ENCODE results near the gene ZFC3H1. TPM values are rescaled to one million over a fixed set of nuclear protein-coding genes. Genes with fewer than 3 reads are reported as not detected.

Gene ZFC3H1
- total RNA-seq, 4 donors from 2014 or later = 54.6 to 124 (median 85.5) TPM

GRCh38 chr12:71655495-71655894, 8.2 kb downstream of the ZFC3H1 start:
- ATAC-seq (ENCODE audit: low FRiP score) = no peak
- TF ChIP-seq, protein P1, sequence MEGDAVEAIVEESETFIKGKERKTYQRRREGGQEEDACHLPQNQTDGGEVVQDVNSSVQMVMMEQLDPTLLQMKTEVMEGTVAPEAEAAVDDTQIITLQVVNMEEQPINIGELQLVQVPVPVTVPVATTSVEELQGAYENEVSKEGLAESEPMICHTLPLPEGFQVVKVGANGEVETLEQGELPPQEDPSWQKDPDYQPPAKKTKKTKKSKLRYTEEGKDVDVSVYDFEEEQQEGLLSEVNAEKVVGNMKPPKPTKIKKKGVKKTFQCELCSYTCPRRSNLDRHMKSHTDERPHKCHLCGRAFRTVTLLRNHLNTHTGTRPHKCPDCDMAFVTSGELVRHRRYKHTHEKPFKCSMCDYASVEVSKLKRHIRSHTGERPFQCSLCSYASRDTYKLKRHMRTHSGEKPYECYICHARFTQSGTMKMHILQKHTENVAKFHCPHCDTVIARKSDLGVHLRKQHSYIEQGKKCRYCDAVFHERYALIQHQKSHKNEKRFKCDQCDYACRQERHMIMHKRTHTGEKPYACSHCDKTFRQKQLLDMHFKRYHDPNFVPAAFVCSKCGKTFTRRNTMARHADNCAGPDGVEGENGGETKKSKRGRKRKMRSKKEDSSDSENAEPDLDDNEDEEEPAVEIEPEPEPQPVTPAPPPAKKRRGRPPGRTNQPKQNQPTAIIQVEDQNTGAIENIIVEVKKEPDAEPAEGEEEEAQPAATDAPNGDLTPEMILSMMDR (IDR thresholded peaks at IDR 0.05) = no peak
- no peak for DNase-seq (ENCODE audit: low spot score)

- TF ChIP-seq, protein P1 (IDR thresholded peaks at IDR 0.05) = no peak
- no peak for ATAC-seq (ENCODE audit: low FRiP score)
Measured at GRCh38 chr12:71654200-71654599, 9.4 kb downstream of the ZFC3H1 start.

GRCh38 chr12:71653137-71653536, 10.5 kb downstream of the ZFC3H1 start:
- TF ChIP-seq, protein P1 (IDR thresholded peaks at IDR 0.05) = no peak
- DNase-seq (ENCODE audit: low spot score) (no peak), ATAC-seq (ENCODE audit: low FRiP score) (no peak)

More at GRCh38 chr12:71654200-71654599, 9.4 kb downstream of the ZFC3H1 start:
- no peak for DNase-seq (ENCODE audit: low spot score)

DNA sequence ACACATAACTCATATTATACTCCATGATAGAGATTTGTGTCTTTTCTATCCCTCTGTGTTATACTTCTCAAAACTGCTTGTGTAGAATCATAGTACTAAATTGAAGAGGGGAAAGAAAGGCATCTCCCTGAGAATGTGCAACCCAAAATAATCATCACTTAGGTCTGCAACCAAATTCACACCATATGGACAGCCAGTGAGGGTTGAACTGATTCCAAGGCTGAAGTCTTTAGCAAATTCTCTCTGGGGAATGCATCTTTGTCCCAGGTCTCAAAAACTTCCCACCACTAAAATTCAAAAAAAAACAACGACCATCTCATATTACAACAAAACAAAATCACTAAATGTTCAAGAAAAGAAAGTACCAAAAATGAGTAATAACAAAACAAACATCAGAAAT, 11.0 kb downstream of the ZFC3H1 start:
- ATAC-seq (ENCODE audit: low FRiP score) = no peak

DNA sequence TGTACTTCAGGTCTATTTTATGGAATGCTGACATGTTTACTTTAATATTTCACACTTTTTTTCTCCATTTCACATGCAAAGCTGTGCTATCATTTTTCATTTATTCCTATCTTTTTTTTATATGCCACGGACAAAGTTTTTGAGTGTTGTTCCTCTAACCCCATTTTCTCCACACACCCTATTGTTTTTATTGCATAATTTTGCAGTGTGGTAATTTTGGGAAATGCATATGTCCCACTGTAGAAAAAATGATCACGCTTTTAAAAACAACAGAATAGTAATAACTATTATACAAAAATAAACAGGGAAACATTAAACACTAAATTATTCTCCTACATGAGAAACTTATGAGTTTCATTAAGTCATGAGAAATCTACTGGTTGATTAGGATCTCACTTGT, 14.2 kb downstream of the ZFC3H1 start:
- TF ChIP-seq, protein P1 (IDR thresholded peaks at IDR 0.05) = no peak
- no peak for DNase-seq (ENCODE audit: low spot score)
- no peak for ATAC-seq (ENCODE audit: low FRiP score)

More for the DNA sequence above, 11.0 kb downstream of the ZFC3H1 start:
- TF ChIP-seq, protein P1 (IDR thresholded peaks at IDR 0.05) = no peak
- DNase-seq (ENCODE audit: low spot score) = no peak

GRCh38 chr12:71648537-71648936, 15.1 kb downstream of the ZFC3H1 start:
- ATAC-seq (ENCODE audit: low FRiP score) (no peak), DNase-seq (ENCODE audit: low spot score) (no peak)
- TF ChIP-seq, protein P1 (IDR thresholded peaks at IDR 0.05) = no peak

GRCh38 chr12:71646512-71646911, 17.1 kb downstream of the ZFC3H1 start:
- DNase-seq (ENCODE audit: low spot score) (no peak), ATAC-seq (ENCODE audit: low FRiP score) (no peak)
- TF ChIP-seq, protein P1 (IDR thresholded peaks at IDR 0.05) = no peak

Data from omental fat pad (tissue), 4 donors.